GM21515 (cell line): ENCODE data around the gene APC2.
"Not testable (repeated sequence)": the region's sequence is repeated elsewhere in the genome, so short reads cannot be mapped to it uniquely, and the experiment has no call there.

Experiments used
- ATAC-seq: cut with Tn5 transposase; IDR thresholded peaks from one replicate; pipeline ENCODE4 v1.9.1; 2021; ENCODE audit not compliant: unreplicated experiment

Gene APC2

DNA sequence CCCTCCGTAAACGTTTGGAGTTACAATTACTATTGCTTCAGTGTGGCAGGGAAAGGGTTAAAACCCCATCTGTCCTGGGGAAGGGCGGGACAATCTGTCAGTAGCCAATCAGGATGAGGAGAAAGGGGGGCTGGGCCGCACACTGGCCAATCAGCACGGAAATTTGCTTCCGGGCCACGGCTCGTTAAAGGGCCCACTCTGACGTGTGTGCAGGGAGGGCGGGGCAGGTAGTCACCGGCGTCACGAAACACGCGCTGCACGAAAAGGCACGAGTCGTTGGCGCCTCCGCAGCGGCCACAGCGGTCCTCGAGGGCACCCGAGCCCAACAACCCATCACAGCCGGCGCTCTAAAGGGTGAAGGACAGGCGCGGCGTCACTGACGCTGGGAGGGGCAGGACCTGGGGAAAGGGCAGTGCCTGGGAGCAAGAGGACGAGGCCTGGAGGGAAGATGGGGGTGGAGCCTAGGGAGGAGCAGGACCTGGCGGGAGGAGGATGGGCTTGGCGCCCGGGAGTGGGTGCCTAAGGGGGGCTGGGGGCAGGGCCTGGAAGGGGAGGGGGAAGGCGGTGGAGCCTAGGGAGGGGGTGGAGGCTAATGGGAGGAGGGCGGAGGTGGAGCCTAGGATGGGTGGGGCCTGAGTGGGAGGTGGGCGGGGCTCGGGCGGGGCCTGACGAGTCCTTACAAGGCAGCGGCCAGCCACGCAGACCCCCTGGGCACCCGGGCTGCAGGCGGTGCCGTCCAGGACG lies 58.0 kb downstream of the APC2 start:
- ATAC-seq, result no peak

DNA sequence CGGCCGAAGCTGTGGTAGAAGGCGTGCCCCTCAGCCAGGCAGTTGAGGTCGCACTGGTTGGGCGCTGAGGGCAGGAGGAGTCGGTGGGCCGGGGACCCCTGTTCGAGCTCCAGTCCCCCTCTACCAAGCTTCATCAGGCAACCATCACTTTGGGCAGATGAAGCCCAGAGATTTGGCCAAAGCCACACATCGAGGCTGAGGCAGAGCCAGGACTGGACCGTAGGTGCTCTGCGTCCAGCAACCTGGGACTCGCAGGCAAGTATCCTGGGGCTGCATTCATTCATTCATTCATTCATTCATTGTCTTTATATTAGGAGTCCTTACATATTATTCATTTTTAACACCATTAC lies 58.6 kb downstream of the APC2 start:
- no peak for ATAC-seq

DNA sequence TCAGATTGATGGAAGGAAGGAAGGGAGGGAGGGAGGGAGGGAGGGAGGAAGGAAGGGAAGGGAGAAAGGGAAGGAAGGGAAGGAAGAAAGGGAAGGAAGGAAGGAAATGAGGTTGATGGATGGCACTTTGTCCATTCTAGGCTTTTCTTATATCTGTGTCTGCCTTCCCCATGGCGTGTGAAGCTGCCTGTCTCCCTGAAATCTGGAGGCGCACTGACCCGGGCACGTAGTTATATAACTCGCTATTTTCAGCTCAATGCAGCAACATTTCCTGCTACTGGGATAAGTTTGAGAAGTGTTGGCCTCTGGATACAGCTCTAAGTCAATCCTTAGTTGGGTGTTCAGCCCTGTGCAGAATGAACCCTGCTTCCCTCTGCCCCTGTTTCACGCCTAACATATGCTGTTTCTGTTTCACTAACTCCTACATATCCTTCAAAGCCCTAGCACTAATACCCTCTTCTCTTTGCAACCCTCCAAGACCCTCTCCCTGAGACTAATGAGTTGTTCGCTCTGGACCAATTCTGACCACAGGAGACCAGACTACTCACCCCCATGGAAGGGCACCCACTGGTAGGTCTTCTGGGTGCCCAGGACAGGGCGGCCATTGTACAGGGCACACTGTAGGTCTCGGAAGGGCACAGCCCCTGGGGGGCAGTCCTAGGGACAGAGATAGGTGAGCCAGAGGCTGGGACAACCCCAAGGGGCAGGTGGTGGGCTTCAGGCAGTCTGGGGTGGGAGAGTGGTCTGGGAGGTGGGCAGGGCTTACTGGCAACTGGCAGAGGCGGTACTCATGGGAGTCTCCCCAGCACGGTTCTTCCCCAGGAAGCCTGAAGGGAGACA lies 59.9 kb downstream of the APC2 start:
- ATAC-seq, result no peak

DNA sequence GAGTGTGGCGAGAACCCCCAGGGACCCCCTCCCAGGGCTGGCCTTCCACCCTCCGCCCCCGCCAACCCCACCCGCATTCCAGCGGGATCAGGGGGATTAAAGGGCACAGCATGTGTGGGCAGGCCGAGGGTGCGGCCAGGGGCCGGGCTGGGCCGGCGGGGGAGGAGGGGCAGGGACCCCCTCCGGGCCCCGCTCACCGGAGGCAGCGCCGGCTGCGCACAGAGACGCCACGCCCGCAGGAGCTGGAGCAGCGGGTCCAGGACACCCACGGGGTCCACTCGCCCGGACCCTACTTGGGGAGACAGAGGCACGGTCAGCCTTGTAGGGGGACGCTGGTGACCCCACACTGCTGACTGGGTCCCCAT lies 60.5 kb downstream of the APC2 start:
- no peak for ATAC-seq

DNA sequence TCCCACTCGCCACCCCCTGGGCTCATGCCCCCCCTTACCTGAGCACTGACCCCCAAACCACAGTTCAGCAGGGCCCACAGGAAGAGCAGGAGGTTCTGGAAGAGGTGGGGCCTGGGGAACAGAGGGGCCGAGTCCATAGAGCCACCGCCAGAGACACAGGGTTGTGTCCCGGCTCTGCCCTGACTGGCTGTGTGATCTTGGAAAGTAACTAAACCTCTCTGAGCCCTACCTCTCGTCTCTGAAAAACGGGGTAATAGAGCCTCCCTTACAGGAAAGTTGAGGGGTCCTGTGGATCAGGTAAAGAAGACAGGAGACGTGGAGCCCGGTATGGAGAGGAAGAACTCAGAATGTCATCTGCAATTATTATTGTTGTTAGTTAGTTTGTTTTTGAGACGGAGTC lies 60.9 kb downstream of the APC2 start:
- ATAC-seq, result no peak

DNA sequence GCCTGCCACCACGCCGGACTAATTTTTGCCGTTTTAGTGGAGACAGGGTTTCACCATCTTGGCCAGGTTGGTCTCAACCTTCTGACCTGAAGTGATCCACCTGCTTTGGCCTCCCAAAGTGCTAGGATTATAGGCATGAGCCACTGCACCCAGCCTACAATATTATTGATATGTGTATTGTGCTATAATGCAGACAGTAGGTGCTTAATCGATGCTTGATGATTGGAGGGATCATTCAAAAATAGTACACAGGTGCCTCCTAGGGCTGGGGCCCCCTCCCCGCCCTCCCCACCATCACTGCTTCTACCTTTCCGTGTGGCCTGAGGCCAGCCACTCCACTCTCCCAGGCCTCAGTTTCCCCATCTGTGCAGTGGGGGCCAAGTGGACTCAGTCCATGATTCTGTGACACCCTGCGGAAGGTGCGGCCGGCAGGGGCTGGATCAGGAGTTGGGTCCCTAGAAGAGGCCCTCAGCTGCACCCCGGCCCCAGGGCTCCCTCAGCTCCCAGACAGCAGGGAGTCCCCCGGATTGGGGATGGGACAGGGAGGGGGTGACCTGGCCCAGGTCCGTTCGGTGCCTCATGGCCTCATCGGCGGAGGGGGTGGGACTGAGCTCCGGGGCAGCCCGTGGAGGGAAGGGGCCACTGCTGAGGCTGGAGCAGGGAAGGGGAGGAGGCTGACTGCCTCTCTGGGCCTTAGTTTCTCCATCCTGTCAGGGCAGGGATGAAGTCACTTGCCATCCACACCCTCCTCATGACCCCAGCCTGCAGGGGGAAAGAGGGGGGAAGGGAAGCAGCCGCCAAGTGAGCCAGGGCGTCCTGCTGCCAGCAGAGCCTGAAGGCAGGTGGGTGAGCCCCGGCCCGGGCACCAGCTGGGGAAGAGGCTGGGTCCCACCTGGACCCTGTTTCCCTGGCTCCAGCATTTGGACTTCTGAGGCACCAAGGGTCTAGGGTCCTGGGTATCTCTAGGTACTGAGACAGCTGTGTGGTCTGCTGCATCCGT lies 61.7 kb downstream of the APC2 start:
- no peak for ATAC-seq

DNA sequence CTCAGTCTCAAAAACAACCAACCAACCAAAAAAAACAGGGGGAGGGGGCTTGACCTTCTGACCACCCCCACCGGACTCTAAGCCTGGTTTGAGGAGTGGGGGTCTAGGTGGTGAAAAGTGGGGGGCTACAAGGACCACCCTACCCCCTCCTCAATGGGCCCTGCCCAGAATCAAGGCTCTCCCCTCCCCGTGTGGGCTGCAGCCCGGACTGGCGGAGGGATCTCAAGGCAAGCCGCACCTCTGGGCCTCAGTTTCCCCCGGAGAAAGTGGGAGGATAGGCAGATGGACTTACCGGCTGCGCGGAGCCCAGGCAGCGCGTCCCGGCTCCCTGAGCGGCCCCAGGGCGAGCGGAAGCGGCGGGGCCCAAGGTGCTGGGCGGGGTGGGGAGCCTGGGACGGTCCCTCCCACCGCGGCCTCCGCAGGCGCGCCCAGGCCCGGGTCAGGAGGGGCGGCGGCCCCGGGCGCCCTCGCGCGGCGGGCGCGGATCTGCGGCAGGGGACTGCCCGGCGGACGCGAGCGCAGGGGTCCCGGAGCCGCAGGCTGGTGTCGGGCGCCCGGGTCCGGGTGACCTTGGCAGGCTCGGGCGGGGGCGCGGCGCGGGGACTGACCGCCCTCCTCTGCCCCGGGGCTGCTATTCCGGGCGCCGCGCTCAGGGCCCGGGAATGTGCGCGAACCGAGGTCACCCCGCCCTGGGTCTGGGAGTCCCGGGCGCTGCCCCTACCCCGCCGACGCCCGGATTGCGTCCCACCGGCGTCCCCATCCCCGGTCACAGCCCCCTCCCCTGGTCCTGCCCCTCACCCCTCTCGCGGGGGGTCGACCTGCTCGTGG lies 63.0 kb downstream of the APC2 start, which contains the start of gene ADAMTSL5:
Gene ADAMTSL5 (minus strand): TSS at position 349 of the 828 bp plus-strand sequence. CDS start 2,076 bp downstream, outside the sequence.
- no peak for ATAC-seq

DNA sequence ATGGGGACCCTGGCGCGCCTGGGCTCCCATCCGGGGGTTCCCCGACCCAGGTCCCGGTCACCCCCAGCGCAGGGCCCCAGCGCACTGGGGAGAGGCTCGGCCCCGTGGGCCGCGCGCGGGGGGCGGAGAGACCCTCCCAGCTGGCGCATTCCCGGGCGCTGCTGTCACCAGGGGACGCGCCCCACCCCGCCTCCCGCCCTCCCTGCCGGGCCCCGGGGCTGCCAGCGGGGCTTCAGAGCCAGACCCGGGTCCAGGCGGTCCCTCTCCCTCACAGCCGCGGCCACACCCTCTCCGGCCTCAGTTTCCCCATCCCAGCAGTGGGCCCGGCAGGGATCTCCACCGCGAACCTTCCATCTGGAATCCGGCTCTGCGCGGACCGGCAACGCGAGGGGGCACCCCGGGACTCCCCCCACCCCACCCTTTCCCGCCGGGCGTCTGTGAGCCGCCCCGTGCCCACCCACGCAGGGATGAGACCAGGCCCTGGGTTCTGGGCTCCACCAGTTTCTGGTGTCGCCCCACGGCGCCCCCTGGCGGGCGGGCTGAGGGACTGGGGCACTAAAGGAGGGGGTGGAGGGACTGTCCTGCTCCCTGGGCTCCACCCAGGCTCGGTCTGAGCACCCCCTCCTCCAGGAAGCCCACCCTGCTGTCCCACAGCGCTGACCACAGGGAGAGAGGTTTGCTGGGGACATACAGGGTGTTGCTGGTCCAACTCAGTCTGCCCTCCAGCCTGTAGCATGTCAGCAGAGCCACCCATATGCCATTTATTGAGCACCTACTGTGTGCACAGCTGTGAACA lies 63.8 kb downstream of the APC2 start:
- ATAC-seq, result no peak

DNA sequence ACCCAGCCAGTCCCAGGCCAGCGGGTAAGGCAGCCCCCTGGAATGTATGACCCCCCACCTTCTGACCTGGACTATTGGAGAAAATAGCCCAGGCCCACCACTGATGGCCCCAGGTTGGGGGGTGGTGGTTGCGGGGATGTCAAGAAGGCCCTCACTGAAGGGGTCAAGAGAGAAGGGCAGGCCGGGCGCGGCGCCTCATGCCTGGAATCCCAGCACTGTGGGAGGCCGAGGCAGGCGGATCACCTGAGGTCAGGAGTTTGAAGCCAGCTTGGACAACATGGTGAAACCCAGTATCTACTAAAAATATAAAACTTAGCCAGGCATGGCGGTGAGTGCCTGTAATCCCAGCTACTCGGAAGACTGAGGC lies 64.4 kb downstream of the APC2 start:
- ATAC-seq, result no peak

DNA sequence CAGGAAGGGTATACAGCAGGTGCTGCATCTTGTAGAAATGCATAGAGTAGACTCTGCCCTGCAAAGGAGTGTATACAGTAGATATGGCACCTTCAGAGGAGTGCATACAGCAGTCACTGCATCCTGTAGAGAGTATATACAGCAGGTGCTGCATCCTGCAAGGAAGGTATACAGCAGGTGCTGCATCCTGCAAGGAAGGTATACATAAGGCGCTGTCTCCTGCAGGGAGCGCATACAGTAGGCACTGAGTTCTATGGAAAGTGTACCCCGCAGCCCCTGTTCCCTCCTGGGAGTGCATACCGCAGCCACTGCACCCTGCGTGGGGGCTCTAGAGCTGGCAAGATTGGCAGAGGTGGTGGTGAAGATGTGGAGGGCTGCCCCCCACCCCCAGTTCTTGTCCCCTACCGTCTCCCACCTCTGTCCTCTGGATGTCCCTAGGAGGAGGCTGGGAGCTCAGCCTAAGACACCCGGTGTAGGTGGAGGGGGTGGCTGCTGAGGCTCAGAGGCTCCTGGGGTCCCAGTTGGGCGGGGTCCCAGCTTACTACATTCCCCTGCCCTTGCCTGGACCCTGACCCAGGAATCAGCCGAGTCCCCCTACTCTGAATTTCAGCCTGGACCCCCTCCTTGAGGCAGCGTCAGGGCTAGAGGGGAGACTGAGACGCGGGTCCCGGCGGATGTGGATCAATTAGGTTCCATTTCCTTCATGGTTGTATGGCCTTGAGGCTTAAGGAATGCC lies 65.2 kb downstream of the APC2 start:
- ATAC-seq, result no peak

DNA sequence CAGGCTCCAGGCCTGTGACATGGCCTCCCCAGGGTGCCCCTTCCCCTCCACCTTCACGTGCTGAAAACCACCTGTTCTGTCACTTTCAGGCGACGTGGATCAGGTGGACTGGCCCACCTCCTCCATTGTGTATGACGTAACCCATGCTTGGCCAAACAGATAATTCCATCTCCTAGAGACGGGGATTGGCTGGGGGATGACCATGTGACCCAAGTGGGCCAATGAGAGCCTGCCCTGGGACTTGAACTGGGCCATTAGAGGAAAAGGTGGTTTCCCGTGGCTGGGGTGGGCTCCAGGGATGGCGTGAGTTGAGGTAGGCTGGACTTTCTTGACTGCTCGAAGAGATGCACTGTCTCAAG lies 66.5 kb downstream of the APC2 start:
- no peak for ATAC-seq

DNA sequence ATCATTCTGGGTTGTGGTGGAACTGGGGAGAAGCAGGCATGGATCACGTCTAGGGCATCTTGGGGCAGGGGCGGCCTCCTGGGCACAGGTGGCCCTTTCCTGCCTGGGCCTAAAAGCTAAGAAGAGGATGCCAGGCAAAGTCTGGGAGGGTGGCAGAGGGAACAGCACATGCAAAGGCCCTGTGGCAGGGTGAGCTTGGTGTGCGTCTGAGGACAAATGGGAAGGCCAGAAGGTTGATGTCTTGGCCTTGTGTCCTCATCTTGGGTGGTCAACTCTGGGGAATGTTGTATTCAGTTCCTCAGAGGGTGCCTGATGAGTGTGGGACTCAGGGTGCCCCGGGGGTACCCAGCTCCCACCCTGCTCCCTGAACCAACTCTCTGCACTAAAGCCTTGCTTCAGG lies 68.5 kb downstream of the APC2 start:
- ATAC-seq, result no peak

DNA sequence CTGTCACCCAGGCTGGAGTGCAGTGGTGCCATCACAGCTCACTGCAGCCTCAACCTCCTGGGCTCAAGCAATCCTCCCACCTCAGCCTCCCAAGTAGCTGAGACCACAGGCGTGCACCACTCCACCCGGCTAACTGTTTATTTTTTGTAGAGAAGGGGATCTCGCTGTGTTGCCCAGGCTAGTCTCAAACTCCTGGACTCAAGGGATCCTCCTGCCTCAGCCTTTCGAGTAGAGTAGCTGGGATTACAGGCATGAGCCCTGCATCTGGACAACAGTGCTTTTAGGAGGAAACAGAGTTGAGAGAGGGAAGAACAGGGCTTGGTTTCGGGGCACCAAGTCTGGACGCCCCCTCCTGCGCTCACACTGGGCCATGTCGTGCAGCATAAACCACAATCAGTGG lies 69.9 kb downstream of the APC2 start:
- ATAC-seq, result not testable (repeated sequence)

DNA sequence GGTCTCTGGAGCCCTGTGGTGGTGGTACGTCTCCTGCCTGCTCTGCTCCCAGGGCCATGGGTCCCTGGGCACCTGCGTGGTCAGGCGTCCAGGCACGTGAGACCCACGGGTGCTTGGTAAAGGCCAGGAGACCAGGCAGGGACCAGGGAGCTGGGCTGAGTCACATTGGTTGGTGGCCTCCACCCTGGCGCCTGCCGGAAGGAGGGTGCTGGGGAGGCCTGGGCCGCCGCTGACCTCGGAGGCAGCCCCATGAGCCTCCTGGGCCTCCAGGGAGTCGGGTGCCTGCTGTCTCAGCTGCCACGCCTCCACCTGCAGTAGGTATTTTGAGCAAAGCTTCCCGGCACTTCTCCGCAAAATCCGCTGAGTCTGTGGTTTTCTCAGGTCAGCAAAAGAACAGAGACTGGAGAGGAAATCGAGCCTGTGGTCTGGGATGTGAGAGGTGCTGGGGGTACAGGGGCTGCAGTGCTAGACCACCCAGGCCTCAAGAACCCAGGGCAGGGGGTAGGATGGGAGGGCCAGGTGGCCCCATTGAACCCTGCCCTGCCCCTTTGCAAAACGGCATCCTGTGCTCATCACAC lies 70.4 kb downstream of the APC2 start:
- ATAC-seq, result no peak

DNA sequence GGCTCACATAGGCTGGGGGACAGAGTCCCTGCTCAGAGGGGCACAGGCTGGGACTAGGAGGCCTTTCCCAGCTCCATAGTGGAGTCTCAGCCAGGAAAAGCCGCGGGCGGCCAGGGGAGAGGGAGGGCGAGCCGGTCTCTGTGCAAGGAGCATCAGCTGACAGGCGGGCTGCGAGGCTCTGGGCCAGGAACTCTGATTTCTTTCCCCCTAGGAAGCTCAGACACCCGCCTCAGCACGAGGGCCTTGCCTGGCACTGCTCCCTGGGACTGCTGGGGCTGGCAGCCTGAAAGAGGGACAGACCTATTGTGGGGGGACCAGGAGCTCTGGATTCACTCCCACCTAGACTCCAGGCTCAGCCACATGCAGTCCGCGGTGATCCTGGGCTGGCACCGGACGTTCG lies 71.7 kb downstream of the APC2 start:
- no peak for ATAC-seq

DNA sequence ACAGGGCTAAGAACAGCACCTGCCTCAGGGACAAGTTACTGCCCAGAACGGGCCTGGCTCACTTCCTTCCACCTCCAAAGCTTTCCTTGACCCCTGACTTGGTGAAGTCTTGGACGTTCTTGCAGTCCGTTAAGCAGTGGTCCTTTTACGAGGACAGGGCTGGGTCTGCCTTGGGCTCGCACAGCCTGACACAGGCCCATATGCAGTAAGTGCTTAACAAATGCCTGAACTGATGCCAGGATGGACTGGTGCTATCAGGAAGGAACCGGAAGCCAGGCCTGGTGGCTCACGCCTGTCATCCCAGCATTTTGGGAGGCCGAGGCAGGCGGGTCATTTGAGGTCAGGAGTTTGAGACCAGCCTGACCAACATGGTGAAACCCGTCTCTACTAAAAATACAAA lies 72.1 kb downstream of the APC2 start:
- ATAC-seq, result no peak

DNA sequence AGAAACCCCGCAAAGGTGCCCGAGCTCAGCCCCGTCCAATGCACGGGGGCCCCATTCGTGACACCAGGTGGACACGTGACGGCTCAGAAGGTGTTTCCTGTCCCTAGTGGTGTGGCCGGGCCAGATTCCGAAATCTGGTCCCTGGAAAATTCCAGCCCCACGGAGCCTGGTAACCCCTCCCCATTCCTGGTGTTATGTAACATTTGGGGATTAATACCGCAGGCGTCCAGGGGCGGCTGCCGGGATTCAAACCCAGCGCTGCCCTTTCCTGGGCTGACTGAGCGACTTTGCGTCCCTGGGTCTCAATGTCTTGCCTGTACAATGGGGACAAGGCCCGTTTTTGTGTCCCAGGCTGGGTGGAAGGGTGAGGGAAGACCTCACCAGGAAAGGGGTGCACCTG lies 72.9 kb downstream of the APC2 start:
- ATAC-seq, result no peak
